GM18867 (cell line): Measurements from ENCODE around the gene MAPKAPK2.

Experiments used
- ATAC-seq: cut with Tn5 transposase; IDR thresholded peaks from one replicate; pipeline ENCODE4 v1.9.1; 2021; ENCODE audit warnings: mild to moderate bottlenecking, moderate library complexity; ENCODE audit not compliant: unreplicated experiment

The MAPKAPK2 gene

DNA sequence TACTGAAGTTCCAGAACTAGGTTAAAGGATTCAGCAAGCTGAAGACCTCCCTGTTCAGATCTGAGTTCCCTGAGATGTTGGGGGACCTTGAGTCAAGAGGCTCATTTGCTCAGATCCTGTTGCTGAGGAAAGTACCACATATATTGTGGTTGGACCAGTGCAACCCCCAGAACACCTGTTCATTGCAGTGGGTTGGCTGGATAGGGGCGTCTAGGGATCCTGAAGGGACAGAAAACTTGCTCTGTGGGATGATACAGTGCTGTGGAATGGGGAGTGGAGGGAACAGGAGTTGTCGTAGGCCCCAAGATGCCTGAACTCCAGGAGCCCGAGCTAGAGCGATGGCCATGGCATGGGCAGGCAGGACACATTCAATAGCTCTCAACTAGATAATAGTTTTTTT is 24.6 kb upstream of the MAPKAPK2 start:
- ATAC-seq = no peak

DNA sequence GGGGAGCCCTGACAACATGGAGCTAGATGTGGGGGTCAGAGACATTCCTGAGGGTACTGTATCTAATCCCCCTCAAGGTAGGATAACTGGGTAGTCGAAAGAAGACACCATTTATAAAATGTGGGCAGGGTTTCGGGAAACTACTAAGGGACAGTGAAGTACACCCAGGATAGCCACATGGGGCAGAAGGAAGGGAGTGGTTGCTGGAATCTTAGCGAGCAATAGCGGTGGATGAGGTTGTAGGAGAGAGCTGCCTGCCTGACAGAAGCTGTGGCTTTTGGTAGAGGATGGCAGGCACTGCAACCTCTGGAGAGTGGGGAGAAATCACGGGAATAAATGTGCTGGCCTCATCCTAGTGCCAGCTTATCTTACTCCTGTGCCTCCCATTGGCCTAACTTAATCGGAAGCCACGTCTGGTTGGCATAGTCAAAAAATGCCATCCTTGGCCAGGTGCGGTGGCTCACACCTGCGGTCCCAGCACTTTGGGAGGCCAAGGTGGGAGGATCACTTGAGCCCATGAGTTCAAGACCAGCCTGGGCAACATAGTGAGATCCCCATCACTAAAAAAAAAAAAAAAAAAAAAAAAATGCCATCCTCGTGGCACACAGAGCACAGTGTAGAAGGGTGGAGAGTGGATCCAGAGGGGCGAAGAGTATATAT is 23.4 kb upstream of the MAPKAPK2 start:
- ATAC-seq = no peak

DNA sequence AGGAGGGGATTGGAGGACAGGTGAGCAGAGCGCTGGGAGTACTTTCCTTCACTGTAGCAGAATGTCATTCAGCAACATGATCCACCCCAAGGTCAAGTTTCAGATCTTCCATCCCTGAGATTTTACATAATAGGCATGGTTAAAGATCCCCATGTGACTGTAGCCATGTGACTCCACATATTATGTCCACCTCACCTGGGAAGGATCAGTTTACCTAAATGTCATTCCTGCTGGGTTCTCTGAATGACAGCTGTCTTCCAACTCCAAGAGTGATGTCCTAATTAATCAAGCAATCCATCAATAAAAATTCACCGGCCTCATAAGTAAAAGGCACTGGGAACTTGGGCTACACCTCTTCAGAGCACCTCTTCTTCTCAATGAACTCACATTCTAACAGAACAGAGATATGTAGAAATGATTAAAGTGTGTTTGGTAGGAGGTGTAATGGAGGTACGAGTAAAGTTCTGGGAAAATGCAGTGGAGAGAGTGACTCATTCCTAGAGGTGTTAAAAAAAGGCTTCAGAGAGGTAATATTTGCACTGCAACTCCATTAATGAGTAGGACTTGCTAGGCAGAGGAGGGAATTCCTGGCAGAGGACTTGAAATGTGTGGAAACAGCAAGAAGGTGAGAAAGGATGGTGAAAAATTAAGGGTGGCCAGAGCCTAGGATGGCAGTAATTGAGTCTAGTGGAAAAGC is 22.2 kb upstream of the MAPKAPK2 start:
- ATAC-seq = no peak

DNA sequence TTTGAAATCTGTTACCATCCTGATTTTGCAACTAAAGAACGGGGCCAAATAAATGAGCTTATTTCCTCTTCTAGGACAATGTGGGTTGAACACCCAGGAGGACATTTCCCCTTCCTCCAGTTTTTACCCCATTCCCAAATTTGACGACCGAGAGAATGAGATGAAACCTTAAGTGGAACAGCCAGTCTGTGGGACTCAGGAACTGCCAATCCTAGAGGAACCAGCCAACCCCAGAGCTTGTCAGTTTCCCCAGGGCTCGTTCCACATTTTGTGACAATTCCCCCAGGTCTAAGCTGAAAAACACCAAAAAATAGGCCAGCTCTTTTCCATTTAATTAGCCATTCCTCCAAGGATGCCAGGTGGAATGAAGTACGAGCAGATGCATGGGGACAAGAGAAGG is 21.3 kb upstream of the MAPKAPK2 start:
- no peak for ATAC-seq

DNA sequence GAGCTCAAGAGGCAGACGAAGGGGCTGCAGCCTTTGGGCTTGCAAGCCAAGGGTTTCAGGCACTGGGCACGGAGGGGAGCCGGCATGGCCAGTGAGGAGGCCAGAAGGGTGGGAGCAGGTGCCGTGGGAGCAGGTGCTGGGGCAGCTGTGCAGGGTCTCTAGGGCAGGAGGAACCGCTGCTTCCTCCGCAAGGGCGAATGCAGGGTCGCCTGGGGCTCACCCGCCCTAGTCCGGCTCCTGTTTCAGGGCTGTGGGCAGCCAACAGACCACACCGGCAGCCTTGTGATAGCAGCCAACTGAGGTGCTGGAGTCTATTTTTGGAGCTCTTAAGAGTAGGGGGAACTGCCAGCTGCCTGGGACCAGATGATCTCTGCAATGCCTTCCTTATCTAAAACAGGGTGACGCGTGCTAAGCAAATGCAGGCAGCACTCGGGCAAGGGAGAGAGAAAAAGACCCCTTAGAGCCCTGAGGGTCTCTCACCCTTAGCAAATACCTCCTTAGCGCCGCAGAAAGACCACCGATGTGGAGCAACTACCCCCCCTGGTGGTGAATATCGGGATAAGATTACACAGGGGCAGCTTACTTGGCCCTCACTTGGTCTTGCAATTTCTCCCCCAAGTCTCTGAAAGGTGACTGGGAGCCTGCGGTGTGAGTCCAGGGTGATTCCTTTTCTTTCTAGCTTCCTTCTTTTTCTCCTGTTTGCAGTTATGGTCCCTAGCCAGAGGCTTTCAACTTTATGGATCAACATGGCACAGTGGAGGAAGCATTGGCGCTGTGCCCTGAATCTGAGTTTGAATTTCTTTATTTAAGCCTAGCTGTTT is 20.7 kb upstream of the MAPKAPK2 start:
- peak; percentile 50 for ATAC-seq

DNA sequence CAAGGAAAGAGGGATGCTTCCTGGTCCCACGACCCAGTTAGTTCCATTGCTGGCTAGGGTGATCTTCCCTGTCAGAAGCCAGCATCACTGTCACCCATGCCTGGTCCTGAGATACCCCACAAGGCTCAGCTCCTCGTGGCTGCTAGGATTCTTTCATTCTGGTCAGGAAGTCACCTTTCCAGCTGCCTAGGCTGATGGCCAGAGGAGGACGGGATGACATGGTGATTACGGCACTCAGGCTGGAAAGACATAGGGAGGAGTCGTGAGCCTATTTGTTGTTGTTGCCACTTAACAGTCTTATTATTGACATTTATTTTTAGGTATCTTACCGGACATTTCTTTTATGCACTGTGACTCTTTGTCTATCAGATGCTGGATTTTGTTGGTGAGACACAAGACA is 20.0 kb upstream of the MAPKAPK2 start:
- ATAC-seq = no peak

DNA sequence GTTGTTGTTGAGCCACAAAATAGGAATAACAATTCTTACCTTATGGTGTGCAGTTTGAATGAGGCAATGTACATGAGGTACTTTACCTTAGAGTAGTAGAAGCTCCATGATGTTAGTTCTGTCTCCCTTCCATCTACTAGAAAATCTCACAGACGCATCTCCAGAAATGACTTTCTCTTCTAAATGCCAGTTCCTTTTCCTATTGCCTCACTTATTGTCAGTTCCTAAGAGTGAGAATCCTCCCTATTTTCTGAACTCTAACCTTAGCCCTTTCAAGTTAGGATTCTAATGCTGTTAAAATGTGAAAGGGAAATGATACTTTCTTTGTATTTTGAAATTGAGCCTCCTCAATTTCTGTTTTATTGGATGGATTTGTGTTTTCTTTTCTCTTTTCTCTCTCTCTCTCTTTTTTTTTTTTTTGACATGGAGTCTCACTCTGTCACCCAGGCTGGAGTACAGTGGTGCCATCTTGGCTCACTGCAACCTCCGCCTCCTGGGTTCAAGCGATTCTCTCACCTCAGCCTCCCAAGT is 18.6 kb upstream of the MAPKAPK2 start:
- no peak for ATAC-seq

DNA sequence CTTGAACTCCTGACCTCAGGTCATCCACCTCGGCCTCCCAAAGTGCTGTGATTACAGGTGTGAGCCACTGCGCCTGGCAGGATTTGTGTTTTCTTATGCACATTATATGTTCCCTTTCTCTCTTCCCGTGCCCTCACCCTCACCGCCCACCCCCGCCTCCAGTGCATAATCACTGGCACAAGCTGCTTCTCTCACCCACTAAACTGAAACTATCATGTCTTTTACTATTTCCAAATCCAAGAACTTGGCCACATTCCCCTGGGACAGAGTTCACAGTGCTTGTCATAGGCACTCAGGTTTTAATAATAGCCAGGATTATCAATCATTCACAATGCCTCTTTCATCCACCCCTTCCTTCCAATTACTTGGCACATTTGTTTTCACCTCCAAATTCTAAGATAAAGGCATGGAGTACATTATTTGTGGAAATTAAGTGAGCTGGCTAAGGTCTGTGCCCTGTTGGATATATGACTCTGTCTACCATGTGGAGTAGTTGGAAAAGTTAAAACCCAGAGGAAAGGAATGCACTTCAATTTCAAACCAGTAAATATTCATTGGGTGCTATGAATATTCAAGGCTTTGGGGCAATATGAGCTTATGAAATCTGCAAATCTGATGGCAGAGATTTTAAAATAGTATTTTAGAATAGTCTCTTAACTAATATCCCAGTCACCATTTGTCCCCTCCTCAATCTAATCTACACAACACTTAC is 17.6 kb upstream of the MAPKAPK2 start:
- no peak for ATAC-seq

DNA sequence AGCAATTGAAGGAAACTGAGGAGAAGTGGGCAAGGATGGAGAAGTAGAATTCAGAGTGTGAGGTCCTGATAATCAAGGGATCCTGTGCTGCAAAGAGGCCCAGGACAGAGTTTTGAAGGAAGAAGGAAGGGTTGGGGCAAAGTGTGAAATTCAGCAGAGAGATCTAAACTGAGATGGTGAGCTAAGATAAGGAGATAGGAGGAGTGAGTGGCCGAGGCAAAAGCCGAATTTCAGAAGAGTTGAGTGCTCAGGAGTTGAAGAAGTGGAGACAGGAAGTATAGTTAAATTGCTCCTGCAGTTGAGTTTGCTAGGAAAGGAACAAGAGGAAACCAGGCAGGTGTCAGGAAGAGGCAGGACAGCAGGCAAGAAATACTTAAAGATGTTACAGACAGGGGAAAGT is 16.4 kb upstream of the MAPKAPK2 start:
- ATAC-seq = no peak

DNA sequence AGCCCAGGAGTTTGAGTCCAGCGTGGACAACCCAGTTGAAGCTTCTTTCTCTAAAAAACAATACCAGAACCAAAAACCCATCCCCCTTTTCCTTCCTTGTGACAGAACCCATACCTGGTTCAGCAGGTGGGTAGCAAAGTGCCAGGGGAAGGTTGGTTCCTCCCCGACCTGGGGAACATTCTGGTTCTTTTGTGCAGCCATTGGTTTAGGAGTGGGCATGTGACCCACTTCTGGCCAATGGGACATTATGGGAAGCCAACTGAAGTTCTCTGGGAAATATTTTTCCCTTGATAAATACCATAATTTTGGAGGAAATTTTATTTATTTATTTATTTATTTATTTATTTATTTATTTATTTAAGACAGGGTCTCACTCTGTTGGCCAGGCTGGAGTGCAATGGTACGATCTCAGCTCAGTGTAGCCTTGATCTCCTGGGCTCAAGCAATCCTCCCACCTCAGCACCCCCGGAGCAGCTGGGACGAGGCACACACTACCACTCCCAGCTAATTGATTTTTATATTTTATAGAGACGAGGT is 15.8 kb upstream of the MAPKAPK2 start:
- ATAC-seq = no peak

DNA sequence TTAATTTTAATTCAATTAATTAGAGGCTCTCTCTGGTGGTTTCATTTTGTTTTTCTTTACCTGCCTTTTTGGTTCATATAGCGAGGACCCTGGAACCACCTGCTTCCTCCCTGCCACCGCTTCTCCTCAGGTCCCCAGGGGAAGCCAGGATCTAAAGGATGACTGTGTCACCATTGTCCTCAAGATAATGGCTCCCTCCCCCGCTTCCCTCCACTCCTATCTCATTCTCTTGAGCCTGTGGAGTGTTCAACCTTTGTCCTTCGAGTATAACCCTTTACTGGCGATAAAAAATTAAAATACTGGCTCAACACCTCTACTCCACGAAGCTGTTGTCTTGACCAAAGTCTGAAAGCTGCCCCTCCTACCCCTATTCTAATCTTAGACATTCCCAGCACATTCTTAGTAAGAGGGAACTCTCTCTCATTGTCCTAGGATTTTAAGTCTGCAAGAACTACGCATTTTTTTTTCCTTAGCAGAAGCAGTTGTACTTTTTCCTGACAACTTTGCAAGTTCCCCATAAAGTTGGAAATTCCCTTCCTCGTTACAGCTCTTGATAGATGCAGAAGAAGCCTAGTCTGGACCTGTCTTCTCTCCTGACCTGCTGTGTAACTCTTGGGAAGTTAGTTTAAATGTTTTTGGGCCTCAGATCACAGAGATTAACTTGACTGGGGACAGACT is 12.6 kb upstream of the MAPKAPK2 start:
- ATAC-seq = no peak

DNA sequence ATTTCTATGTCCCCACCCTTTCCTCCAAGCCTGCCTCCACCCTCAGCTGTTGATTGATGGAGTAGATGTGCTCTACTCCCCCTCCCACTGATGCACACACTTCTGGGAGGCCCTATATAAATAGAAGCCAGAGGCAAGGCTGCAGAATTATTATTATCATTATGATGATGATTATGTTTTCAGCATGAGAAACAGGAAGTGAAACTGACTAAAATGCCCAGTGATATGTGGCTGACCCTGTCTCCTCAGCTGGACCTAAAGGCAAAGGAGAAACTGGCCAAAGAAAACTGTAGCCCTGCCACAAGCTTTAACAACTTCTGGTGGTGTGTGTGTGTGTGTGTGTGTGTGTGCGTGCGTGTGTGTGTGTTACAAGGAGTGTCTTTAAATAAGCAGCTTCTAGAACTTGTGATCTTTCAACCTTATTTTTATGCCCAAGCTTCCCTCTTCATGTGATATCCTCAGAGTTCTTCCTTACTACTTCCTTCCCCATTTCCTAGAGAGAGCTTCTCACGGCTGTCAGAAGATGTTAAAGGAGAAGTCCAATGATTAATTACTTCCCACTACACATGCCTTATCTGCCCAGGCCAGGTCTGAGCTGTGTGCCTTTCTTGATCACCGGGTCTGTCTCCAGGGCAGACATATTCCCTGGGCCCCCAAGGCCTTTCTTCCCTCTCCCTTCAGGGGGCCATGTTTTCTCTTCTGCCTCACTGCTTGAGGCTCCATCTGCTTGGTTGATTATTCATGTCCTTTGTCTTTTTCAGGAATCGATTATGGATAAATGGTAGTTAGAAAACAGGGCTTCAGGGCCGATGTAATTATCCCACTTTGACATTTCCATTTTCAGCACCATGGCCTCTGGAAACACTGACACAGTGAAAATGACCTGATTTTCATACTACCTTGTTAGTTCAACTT is 11.6 kb upstream of the MAPKAPK2 start:
- no peak for ATAC-seq

DNA sequence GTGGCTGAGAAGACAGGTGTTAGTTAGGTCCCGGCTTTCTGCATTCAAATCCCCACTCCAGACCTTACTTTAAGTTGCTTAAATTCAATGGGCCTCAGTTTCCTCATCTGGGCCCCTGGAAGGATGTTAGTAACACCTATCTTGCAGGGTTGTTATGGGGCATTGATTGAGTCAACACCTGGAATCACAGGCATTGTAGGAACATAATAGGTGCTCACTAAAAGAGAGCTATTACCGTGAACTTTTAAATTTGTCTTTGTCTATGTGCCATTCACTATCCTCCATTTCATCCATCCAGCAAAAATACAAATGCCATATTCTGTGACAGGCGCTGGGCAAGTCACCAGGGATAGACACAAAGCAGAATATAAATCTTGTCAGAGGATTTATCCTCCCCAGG is 10.5 kb upstream of the MAPKAPK2 start:
- ATAC-seq = no peak

DNA sequence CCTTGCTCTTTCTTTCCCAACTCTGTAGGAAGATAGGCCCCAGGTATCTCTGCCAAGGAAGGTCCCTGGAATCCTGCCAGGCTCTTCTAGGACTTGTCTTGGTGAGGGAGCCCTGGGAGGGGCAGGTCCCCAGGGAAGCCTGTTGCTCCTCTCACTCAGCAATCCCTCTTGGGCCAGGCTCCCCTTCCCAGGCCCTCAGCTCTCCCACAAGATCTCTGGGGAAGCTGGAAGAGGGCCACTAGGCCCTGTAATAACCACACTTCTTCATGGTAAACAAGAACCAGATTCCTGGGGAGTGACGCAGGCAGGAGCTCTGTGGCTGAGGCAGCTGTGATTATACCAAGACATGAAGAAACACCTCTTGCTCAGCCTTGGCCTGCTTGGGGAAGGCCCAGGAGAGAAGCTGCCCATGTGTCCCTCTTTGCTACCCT is 9.9 kb upstream of the MAPKAPK2 start:
- no peak for ATAC-seq

DNA sequence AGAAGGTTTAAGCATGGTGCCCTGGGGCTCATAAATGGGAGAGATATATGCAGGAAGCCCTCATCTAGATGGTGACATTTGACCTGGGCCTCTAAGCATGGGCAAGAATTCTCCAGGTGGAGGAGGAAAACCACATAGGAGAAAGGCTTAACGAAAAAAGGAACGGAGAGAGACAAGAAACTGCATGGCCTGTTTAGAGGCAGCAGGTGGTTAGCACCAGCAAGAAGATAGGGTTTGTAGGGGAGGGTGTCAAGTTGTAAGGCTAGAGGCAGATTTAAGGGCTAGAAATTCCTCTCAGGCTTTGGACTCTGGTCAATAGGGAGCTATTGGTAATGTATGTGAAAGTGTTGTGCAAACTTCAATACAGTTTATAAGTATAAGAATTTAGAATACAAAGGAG is 8.2 kb upstream of the MAPKAPK2 start:
- ATAC-seq = no peak

DNA sequence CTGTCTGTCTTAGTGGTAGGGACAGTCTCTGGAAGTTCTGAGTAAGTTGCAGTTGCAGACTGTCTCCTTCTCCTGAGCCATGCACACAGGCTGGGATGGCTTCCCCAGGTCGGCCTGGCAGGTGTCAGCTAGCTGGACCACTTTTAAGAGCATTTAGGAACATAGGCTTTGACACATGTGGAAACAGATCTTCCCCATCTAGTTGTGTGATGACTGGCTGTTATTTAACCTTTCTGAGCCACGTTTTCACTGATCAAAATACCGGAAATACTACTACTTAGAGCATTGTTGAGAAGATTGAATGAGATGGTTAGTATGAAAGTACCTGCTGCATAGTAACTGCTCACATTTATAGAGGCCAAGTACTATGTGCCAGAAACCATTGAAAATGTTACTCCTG is 6.2 kb upstream of the MAPKAPK2 start:
- ATAC-seq = peak; percentile 37

DNA sequence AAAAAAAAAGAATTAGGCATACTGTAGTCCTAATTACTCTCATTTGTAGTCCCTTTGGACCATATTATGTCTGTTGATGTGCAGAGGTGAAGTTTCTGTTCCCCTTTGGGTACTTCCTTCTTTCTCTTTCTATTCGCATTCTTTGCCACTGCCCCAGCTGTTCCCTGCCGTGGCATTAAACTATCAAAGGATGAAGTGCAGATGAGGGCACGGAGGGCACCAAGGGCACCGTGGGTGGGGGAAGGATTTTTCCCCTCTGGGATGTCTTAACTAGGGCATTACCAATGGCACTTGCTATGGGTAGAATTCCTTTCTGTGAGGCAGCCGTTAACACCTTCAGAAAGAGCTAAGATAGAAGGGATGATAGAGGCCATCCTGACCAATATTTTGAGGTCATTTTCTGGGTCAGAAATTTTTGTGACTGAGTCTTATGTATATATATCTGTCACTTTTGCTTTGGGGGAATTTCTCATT is 4.9 kb upstream of the MAPKAPK2 start:
- peak; percentile 79 for ATAC-seq

DNA sequence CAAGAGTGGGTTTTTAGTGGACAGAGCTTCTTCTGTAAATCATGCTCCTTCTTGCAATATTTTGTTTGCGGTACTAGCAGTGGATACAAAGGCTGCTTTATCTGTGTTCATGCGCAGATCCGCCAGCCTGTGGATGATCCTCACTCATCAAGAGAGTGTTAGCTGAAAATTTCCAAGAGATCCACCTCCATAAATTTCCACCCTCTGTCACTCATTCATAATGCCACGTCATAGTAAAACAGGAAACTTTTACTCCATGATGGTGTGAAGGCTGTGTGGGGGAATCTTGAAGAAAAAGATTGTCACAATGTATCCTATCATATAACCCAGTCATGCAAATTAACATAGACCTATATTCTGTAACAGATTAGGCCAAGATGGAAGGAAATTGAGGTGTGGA is 4.4 kb upstream of the MAPKAPK2 start:
- no peak for ATAC-seq

DNA sequence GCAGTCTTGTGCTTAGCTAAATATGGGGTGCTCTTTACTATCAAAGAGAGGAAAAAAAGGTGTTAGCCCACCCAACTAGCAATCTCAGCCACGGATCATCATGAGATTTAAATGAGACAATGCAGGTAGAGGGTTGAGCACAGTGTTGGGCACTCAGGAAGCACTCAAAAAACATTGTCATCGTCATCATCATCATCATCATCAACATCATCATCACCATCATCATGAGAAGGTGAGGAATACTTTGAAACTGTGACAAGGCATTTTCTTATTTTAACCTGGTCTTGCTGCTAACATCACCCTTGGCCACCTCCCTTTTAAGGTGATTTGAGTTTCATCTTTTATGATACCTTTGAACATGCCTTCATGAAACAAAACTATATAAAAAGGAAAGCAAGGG is 3.3 kb upstream of the MAPKAPK2 start:
- ATAC-seq = no peak
